ENCODE data around the gene PARD3B.
"Not testable (repeated sequence)": the region's sequence is repeated elsewhere in the genome, so short reads cannot be mapped to it uniquely, and the experiment has no call there.

The PARD3B gene

DNA sequence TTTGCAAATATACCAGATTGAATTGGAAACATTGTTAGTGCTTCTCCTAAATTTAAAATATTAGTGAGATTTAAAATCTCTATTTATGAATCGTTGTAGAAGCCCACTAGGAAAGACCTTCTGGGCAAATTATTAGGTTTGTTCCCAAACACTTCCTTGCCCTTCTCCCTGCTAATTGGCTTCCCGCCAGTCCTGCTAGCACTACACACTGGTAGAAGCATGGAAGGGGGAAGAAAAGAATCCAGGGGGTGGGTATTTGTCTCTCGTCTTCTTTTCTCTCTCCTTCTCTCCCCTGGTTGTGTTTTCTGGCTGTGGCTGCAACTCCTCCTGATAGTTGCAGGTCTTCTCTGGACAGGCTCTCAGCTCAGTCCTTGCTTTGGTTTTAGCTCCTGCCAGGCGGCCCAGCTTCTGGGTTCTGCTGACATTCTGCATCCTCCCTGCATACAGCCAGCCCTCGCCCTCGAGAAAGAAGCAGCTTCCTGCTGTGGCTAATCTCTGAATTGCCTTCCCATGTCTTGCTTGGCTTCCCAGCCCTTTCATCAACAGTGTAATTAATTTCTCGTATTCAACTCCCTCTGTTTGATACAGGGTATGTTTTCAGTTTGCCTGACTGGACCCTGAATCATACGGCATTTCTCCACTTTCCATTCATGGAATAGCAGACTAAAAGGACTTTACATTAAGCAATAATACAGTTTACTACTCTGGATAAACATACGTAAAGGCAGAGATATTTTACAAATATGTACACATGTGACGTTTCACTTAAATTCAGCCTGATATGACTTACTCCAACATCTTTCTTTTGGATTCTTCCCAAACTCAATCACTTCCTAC, 6.9 kb upstream of the PARD3B start:
- DNase-seq (ENCODE audit: low read depth, low spot score), result peak; percentile 64

DNA sequence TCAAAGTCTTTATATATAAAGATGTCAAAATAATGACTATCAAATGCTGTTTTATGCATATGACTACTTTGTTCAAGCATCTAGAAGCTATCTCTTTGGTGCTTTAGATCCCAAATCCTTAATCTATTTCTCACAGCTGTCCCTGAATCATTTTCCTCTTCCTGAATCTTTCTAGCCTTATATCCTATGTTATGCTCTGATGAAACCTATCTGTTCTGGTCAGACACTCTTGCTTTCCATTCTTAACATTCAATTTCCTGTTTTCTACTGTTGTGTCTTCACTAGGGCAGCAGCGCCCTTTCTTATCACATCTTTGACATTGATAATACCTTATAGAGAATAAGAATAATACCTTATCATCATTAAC, 6.3 kb upstream of the PARD3B start:
- DNase-seq (ENCODE audit: low read depth, low spot score), result no peak

DNA sequence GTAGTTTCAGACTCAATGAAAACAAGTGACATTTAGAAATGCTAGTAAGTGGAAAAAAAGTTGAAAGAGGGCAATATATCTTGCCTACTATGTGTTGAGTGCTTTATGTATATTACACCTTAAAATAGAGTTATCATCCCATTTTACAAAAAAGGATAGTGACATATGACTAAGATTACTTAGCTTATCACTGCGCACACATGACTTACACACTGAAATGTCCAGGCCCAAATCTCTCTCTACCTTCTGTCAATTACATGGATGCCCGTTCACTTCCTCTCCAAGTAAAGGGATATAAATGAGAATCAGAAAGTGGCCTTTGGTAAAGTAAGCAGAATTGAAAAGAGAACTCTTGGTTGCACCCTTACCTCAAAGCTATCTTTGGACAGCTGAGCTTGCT, 3.6 kb upstream of the PARD3B start:
- no peak for DNase-seq (ENCODE audit: low read depth, low spot score)

DNA sequence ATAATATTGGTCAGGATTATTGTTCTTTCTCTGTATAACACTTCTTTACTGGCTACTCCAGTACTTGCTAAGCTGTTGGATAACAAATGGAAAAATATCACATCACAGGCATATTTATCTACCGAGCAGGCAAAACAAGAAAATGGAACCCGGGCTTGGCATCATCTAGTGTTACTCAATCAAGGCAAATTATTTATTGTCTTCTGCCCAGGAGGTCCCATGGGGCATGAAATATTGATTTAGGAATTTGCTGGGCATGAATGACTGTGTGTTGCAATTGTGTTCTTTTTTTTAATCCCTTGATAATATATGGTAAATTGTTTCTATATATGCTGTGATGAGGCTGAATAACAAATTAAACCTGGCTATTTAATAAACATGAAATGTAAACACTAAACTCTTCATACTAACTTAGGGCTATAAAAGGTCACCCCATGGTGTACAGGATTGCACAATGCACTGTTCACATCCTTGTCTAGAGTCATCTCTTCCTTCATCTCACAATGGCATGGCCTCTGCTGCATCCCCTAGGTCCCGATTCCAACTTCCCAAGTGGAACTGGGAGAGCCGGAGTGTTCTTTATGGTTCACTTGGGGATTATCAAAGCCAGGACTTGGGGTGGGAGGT, 2.2 kb upstream of the PARD3B start:
- no peak for DNase-seq (ENCODE audit: low read depth, low spot score)

DNA sequence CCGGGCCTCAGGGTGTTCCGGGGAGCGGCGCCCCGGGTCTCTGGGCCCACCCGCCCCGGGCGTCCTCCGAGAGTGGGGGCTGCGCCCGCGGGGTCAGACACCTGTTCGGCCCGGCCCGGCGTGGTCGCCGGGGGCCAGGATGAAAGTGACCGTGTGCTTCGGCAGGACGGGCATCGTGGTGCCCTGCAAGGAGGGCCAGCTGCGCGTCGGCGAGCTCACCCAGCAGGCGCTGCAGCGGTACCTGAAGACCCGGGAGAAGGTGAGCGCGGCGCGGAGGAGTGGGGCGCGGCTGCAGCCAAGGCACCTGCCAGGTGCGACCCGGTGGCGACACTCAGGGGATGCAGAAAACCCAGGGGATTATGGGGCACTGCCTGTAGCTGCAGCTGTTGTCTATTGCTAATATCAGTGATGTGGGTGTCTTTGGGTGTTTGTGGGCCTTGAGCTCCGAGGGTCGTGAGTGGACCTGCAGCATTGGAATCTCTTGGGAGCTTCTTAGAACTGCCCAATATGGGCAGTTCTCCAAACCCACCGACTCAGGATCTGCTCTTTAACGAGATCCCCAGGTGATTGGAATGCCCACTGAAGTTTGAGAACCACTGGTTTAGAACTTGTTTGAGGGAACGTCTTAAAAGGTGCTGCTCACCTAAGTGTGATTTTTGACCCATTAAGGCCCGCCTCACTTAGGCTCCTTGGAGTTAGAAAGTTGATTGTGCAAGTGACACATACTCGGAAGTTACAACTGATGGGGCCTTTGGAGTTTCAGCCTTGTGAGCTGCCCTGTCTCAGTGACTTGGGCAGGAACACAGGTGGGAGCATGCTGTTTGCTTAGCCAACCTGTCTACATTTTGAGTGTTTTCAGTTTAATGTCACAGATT, 823 bp downstream of the PARD3B start:
- peak; percentile 30 for DNase-seq (ENCODE audit: low read depth, low spot score)

DNA sequence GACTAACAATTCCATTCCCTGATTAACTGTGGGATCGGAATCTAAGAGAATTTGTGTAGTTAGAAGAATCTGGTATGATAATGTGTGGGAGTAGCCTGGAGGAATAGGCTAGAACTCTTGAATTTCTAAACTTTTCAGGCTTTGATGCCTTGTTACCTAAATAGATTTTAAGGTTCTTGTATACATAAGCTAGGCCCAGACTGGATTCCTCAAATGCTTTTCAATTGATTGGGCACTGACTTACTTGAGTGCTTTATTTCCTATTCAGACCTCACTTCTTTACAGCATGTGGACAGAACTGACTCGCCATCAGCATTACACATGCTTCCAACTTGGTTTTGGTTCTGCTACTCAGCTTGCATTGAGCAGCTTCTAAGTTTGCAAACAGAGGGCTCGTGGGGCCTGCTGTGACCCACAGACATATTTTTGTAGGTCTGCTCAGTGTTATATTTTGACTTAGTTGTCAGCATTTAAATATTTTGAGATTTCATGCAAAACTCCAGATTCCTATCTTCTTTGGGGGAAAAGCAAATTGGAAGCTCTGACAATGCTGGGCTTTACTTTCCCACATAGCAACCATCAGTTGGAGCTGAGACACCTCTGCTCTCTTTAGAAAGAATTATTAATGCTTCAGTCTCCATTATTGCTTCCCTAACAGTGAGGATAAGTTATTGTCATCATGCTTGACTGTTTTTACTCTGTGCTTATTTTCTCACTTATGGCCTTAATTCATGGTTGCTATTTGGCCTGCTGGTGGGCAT, 5.7 kb downstream of the PARD3B start:
- peak; percentile 33 for DNase-seq (ENCODE audit: low read depth, low spot score)

DNA sequence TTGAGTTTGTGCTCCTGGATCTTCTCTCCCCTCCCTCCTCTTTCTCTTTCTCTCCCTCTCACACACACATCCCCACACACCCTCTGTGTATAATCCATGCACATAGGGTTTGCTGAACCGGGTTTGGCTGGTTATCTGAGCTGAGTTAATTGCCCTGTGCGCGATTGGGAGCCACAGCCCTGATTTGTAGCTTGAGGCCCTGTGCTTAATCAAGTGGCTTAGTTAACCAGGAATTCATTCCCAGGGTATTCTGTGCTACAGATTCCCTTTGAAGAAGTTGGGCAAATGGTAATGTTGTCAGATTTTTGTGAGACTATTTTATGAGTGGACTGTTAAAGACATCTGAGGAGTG, 6.2 kb downstream of the PARD3B start:
- DNase-seq (ENCODE audit: low read depth, low spot score), result peak; percentile 76

DNA sequence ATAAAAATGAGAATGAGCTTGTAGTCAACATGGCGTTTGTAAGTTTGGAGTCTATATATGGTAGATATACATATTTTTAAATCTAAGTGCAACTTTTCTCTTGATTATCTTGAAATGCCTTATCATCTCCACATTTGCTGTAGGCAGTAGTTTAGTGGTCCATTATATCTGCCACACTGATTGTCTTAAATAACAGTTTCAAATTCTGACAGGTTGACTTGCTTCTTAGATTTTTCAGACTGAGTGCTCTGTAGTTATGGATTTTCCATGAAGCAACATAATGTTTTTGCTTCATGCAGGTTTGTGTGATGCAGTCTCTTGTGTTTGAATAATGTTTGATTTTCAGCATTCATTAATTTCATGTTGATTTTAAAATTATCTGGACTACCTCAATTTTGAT, 12.3 kb downstream of the PARD3B start:
- no peak for DNase-seq (ENCODE audit: low read depth, low spot score)

DNA sequence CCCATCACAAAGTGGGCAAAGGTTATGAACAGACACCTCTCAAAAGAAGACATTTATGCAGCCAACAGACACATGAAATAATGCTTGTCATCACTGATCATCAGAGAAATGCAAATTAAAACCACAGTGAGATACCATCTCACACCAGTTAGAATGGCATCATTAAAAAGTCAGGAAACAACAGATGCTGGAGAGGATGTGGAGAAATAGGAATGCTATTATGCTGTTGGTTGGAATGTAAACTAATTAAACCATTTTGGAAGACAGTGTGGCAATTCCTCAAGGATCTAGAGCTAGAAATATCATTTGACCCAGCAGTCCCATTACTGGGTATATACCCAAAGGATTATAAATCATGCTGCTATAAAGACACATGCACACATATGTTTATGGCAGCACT, 14.1 kb downstream of the PARD3B start:
- DNase-seq (ENCODE audit: low read depth, low spot score), result not testable (repeated sequence)

DNA sequence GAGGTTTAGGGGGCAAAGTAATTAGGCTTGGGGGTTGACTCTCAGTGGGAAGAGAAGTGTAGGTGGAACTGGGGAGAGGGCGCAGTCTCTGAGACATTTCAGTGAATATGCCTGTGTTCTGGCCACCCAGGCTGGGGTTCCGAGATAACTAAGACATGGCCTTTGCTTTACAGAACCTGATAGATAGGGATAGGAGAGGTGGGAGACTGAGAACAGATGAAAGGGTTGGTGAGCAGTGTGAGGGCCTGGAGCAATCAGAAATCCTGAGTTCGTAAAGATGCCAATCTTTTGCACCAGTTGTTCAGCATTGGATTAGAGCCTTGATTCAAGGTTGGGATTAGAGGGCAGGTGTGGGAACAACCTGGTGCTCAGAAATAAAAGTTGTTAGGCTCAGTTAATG, 15.6 kb downstream of the PARD3B start:
- DNase-seq (ENCODE audit: low read depth, low spot score), result no peak

DNA sequence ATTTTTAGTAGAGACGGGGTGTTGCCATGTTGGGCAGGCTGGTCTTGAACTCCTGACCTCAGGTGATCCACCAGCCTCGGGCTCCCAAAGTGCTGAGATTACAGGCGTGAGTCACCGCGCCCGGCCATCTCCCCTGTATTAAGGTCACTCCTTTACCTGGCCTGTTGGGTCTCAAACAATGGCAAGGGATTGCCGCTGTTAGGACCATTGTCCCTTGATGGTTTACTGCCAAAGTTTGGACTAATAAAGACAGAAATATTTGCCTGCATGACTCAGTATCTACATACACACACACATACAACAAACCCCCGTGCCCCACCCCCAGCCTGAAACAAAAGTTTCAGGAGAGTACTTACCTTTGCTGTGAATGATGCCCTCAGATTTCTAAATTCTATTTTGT, 16.5 kb downstream of the PARD3B start:
- DNase-seq (ENCODE audit: low read depth, low spot score), result no peak

DNA sequence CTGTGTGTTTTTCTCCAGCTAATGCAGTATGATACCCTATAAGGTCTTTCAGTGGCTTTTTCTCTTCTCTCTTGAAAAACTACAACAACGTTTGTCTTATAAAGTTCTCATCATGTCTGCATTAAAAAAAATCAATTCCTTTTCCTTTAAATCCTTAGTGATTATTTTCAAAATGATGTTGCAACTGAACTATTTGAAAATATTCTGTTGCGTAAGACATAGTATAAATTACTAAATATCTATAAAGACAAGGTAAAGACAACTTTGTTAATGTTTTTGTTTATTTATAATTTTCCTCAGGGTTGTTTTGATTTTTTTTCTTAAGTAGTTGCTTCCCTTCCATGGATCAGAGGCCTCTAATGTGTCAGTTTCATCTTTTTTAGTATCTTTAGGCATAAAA, 21.2 kb downstream of the PARD3B start:
- no peak for DNase-seq (ENCODE audit: low read depth, low spot score)

DNA sequence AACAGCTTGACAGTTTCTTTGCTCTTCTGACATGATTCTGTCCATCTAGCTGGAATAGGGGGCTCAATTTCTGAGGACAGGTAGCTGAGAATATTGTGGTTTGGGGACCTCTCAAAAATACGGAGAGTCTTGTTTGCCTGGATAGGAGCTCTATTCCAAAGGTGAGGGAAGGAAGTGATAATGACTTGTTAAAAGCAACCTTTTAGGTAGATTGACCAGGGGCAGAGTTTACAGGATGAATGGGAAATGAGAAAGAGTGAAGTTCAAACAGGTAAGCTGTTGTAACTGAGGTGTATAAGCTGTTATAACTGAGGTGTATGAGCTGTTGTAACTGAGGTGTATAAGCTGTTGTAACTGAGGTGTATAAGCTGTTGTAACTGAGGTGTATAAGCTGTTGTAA, 25.1 kb downstream of the PARD3B start:
- no peak for DNase-seq (ENCODE audit: low read depth, low spot score)

DNA sequence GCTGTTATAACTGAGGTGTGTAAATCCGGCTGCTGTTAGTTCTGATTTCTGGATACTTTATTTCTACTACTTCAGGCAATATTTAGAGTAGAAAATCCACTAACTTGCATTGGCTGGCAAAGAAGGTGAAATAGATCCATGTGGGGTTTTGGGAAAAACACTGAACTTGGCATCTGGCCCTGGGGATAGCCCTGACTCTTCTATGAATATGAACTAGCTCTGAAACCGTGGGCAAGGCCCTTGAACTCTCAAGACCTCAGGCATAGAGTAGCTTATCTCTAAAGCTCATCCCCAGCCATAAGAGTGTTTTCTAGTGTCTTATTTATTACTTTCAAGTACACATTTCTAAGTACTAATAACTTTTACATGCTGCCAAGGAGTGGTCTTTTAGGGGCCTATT, 25.8 kb downstream of the PARD3B start:
- DNase-seq (ENCODE audit: low read depth, low spot score), result no peak

DNA sequence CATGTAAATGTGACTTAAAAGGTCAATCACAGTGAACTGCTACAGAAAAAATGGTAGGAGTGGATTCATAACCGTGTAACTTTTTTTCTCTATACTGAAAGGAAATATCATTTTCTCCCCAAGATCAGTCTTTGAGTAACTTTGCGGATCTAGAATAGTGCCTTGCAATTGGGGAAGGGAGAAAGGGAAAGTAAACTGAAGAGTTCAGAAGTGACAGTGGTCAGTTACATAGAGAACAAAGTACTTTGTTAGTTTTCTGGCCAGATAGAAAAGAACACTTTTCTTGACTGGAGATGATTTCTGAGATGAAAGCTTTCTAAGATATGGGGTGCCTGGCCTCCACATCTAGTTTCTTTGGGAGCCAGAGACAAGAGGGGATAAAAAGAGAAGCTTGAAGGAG, 26.6 kb downstream of the PARD3B start:
- no peak for DNase-seq (ENCODE audit: low read depth, low spot score)

DNA sequence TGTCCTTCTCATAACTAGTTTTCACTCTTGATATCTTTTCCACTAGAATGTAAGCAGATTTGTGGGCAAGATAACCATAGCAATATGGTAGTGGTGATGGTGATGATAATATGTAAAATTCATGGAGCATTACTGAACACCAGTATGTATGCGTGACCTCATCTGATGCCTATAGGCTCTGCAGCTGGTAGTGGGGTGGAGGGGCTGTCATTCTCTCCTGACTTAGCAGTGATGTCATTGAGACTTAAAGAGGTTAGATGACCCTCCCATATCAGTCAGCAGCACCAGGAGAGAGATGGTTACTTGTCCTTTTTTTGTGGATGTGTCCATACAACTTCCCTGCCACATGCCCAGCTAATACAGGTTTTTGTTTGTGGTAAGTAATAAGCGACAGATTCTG, 27.9 kb downstream of the PARD3B start:
- no peak for DNase-seq (ENCODE audit: low read depth, low spot score)

DNA sequence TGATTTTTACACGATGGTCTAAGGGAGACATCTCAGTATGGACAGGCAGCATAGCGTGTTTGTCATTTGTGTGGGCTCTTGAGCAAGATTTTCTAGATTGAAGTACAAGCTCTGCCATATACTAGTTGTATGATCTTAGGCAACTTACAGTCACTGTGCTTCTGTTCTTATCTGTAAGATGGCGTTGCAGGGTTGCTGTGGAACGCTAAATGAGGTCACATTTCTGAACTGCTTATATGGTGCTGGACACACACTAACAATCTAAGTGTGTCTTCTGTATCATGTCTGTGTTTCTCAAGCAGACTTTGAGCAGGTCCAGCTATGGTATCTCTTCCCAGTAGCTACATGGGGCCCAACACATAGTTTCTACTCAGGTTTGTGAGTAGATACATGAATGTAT, 29.2 kb downstream of the PARD3B start:
- no peak for DNase-seq (ENCODE audit: low read depth, low spot score)

DNA sequence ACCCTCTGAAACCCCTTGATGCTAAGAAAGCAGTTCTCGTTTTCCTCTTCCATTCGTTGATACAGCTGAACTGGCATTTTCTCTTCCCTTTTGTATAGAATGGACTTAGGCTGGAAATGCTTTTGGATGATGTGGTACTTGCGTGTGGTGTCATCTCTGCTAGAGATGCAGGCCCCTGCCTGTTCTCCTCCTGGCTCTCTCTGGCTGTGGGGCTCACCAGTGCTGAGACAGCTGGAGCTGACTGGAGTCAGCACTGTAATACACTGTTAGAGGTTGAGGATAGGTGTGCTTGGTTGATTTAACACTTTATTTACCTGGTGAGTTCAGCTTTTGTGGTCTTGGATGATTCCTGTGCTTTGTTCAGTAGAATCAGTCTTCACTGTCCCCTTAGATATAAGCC, 30.2 kb downstream of the PARD3B start:
- DNase-seq (ENCODE audit: low read depth, low spot score), result no peak

DNA sequence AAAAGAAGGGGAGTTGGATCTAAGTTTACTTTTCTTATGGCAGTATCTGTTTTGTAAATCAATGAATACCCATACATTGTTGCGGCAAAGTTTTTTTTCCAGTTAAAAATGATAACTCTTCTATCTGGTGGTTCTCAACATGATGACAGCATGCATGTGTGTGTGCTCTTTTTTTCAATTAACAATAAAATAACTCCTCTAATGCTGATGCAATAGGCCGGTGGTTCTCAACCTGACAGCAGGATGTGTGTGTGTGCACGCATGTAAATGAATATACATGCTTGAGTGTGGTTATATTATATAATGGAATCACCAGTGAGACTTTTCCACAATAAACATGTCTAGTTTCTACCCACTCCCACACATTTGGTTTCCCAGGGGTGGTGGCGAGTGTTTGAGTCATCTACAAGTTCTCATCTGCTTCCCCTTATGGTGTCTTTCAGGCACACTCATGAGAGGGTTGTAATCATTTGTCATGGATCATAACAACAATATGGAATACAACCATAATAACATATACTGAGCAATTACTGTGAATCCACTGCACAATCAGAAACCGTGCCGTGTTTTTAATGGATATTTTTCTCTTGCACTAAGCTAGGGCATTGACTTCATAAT, 31.2 kb downstream of the PARD3B start:
- no peak for DNase-seq (ENCODE audit: low read depth, low spot score)

DNA sequence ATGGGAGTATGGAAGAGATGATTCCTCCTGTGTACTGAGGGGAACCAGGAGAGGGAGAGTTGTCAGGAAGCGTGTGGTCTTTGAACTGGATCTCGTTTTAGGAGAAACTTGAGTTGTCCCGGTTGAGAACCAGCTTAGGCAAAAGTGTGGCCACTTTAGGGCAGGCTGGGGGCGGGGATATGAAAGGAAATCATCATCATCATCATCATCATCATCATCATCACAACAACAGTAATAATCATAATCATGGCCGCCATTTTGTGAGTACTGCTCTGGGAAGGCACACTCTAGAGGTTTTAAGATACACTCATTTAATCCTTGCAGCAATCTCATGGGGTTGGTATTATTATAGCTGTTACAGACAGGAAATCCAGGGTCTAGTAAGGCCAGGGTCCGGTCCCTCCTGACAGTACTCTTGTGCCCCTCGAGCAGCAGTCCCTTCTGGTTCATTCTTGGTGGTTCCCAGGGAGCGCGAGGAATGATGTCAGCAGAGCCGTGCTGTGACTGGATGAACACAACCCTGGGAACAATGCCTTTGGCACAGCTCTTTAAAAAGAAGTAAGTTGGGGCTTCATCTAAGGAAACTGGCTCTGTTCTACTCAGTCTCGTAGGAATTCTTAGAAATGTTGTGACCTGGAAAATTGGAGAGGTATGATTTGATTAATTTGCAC, 33.8 kb downstream of the PARD3B start:
- no peak for DNase-seq (ENCODE audit: low read depth, low spot score)

DNA sequence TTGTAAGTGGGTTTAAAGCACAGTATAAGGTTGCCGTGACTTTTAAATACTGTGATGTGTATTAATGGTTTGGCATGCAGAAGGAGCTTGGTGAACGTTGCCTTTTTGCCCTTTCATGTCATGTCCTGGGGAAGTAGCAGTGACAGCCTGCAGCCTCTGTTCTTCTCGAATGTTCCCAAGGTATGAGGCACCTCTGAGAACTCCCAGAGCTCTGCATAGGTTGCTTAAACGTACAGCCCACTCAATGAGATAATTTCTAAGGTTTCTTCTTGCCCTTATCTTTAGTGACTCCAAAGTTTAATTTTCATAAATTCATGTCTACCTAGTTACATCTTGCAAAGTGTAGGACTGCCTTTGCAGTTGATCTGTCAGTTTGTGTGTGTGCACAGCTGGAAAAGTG, 36.7 kb downstream of the PARD3B start:
- DNase-seq (ENCODE audit: low read depth, low spot score), result no peak

All from ELF-1 (cell line).